Tibial nerve (tissue), 4 donors: ENCODE results near the gene ERC2.

Experiments
- EP300 ChIP-seq, 2 donors: sonication (generic); formaldehyde crosslinking; IDR thresholded peaks; one replicate each; pipeline ENCODE4 v1.6.1; 2017; ENCODE audit warnings: antibody characterized with exemption in 2 of 2, mild to moderate bottlenecking in 1 of 2
- POLR2A ChIP-seq, 2 donors: fragments of 450-650 bp; IDR thresholded peaks; one replicate each; pipeline ENCODE4 v1.6.1; 2017; ENCODE audit warnings: antibody characterized with exemption in 2 of 2, mild to moderate bottlenecking in 2 of 2, moderate library complexity in 2 of 2
- TF ChIP-seq, protein P1 (sequence below), 5 experiments: fragments of 200-600 bp in 3 of 5; fragments of 450-650 bp in 2 of 5; sonication (generic) in 3 of 5; IDR thresholded peaks; one replicate each; pipeline ENCODE4 v1.5.1; 2016 to 2019; ENCODE audit warnings: antibody characterized with exemption in 5 of 5, mild to moderate bottlenecking in 3 of 5, moderate library complexity in 2 of 5

DNA sequence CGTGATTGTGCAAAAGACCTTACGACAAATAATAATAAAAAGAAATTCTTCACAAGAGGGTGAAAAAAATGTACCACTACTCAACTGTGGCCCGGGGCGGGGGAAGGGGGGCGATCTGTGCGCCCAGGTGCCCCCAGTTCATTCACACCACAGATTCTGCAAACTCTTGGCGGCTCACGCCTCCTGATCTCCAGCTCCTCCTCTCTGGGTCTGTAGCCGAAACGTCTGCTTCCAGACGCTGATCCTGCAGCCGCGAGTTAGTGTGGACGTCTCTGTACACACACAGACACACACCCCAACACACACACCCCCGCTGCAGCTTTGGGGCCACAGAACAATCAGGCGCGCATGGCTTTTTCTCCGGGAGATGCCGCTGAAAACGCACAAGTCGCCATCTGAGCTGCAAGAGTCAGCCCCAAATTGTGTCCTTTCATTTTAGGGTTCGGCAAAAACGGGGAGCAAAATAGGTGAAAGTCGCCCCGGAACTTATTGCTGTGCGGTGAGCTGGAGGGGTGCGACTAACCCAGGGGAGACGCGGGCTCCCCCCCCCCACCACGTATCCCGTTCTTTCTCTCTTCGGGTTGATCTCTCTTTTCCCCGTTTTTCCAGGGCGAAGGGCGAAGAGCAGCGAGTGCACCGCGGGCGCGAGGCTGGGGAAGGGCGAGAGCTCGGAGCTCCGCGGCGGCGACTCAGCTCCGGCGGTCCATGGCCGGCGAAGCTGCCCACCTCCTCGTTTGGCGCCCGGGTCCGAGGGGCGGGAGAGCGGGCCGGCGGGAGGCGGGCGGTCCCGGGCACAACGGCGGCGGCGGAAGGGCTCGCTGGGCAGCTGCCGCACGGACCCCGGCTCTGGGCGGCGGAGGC lies 980.7 kb downstream of the ERC2 start:
- TF ChIP-seq POLR2A (IDR thresholded peaks at IDR 0.05) (no peak), EP300 (IDR thresholded peaks at IDR 0.05) (no peak)
- TF ChIP-seq, protein P1, sequence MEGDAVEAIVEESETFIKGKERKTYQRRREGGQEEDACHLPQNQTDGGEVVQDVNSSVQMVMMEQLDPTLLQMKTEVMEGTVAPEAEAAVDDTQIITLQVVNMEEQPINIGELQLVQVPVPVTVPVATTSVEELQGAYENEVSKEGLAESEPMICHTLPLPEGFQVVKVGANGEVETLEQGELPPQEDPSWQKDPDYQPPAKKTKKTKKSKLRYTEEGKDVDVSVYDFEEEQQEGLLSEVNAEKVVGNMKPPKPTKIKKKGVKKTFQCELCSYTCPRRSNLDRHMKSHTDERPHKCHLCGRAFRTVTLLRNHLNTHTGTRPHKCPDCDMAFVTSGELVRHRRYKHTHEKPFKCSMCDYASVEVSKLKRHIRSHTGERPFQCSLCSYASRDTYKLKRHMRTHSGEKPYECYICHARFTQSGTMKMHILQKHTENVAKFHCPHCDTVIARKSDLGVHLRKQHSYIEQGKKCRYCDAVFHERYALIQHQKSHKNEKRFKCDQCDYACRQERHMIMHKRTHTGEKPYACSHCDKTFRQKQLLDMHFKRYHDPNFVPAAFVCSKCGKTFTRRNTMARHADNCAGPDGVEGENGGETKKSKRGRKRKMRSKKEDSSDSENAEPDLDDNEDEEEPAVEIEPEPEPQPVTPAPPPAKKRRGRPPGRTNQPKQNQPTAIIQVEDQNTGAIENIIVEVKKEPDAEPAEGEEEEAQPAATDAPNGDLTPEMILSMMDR (IDR thresholded peaks at IDR 0.05) = no peak
